ENCODE measurements around the gene CHD2.
"Not testable (repeated sequence)": the region's sequence is repeated elsewhere in the genome, so short reads cannot be mapped to it uniquely, and the experiment has no call there.

The CHD2 gene

DNA sequence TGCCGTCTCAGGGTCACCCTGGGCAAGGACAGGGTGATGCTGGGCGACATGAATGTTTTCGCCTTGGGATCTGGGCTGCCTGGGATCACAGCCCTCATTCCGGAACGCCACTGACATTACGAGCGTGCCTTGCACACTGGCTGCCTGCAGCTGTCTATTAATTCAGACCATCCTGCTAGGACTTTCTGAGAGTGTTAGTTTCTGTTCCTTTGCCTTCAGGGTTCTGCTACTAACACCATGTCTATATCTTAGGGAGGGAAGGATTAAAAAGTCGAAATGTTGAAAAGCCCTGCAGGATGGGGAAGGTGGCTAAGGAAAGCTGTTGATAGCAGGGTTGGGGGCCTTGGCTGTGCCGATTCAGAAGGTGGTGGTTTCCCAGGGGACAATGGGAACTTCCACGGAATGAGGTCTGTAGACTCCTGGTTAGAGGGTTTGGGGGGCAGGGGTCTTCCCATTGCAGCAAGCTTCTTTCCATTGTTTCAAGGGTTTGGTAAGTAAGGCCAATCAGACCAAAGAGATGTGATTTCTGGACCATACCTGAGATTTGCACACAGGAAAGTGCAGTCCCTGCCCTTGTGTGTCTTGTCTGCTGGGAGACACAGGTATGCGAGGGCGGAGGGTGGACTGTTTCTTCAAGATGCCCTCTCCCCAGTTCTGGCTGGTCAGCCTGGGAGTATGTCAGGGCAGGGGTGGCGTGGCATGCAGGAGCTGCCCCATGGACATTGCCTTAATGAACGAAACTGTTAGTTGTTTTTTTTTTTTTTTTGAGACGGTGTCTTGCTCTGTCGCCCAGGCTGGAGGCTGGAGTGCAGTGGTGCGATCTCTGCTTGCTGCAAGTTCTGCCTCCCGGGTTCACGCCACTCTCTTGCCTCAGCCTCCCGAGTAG lies 137.9 kb downstream of the CHD2 start:
- DNase-seq = no peak

DNA sequence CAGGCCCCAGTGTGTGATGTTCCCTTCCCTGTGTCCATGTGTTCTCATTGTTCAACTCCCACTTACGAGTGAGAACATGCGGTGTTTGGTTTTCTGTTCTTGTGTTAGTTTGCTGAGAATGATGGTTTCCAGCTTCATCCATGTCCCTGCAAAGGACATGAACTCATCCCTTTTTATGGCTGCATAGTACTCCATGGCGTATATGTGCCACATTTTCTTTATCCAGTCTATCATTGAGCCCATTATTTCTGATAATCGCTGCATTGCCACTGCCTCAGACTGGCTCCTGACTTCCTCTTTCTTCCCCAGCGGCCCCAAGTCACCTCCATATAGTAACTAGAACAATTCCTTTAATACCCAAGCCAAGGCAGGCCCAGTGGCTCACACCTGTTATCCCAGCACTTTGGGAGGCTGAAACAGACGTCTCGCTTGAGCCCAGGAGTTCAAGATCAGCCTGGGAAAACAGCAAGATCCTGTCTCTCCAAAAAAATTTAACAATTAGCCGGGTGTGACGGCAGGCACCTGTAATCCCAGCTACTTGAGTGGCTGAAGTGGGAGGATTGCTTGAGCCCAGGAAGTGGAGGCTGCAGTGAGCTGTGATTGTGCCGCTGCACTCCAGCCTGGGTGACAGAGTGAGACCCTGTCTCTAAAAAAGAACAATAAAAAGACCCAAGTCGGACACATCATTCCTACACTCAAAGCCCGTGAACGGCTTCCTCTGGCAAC lies 139.6 kb downstream of the CHD2 start:
- not testable (repeated sequence) for DNase-seq

DNA sequence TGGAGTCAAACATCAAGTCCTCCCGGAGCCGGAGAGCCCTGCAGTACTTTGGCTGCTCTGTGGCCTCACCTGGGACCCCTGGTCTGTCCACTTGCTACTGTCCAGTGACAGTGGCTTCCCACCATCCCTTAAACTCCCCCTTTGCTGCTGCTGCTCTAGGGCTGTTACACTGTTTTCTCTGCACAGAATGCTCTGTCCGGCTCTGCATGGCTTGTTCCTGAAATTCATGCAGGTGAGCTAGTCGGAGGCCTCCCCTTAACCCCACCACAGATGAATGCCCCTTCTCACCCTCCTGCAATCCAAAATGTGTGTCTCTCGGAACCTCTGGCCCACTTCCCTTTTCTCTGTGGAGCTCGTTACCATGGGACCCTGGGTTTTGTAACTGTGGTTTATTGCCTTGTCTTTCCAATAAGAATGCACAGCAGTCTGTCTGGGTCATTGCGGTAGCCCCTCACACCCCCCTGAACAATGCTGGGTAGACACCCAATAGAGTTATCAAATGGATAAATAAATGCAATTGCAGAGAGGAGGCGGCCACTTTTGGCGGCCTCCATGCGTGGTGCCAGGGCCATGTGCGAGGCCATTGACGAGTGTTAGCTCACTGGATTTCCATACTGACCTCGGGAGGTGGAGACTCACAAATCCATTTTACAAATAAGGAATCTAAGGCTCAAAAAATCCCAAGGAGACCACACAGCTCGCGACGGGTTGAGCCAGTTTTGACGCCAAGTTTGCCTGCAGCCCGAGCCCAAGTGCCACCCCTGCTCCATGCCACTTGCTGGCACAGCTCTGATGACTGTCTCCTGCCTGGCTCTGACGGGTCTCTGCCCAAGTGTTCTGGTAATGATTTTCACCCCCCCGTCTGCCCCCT lies 140.4 kb downstream of the CHD2 start:
- DNase-seq = peak; percentile 44

DNA sequence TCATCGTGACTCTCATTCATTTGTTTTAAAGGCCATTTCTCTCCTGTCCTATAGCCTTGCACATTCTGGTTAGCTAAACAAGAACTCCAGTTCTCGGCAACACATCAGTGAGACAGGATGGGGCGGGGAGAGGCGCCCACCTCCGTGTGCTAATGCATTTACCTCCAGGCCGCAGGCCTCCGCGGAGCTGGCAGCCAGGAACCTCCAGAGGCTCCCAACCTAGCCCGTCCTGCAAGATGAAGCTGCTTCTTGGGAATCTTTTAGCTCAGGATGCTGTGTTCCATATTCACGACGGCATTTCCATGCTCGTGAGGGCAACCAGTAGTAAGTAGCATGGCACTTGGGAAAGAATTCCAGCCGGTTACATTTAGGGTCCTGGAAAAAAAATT lies 141.0 kb downstream of the CHD2 start:
- peak; percentile 53 for DNase-seq

DNA sequence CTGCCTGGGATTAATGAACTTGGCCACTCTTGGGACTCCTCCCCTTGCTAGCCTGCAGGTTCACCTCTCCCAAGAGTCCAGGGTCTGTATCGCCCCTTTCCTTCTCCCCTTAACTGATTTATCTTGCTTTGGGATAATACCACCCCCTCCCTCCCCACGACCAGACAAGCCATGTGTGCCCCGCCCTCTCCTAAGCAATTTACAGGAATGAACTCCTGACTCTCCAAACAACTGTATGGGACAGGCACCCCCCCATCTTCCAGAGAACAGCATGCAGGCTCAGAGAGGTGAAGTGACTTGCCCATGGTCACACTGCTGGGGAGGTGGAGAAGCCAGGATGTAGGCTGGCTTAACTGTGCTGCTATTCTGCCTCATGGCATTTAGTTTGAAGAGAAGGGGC lies 142.1 kb downstream of the CHD2 start:
- no peak for DNase-seq

DNA sequence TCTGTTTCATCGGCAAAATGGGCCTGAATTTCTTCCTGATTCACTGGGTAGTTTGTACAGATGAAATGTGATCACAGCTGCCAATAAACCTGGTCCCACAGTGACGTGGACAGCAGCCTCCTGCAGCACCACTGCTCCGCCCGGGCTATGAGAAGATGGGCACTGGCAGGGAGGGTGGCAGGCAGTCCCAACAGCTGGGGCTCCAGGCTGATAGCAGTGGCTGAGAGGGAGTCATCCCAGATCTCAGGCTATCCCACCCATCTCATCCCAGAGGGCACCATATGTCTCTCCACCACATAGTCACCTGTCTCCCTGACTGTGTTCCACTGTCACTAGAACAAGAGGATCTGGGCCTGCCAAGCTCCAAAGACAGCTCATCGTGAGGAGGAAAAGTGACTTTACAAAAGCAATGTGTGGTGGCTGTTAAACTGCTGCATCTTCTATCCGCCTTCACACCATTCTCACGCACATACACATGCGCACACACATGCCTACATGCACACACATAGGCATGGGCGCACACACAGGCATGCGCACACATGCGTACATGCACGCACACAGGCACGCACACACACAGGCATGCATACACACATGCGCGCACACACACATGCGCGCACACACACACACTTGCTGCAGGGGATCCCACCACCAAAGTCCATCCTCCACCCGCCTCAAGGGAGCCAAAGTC lies 142.7 kb downstream of the CHD2 start:
- peak; percentile 43 for DNase-seq

DNA sequence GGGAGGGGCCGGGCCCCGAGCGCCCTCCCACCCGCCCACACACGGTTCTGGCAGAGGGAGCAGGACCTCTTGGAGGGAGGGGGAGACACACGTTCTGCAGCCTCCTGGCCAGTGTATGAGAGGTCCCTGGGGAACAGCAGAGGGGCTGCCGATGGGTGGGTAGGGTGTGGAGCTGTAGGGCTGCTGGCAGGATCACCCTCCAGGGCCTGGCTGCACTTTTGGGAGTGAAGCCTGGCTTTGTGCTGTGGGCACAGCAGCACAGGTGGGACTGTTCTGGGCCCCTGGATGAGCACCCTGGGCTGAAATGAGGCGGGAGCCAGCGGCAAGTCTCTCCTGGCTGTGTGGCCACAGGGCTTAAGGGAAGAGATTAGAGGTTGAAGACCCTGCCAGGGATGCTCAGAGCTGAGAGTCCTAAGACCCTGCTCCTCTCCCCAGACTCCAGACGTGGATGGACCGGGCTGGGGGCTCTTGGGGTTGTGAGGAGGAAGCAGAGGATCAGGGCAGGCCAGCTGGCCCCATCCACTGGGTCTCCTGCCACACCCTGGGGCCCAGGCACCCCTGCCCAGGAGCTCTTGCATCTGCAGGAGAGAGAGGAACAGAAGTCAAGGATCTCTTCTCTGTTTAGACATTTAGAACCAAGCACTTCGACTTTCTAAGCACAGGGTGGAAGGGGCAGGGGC lies 143.6 kb downstream of the CHD2 start:
- peak; percentile 41 for DNase-seq

DNA sequence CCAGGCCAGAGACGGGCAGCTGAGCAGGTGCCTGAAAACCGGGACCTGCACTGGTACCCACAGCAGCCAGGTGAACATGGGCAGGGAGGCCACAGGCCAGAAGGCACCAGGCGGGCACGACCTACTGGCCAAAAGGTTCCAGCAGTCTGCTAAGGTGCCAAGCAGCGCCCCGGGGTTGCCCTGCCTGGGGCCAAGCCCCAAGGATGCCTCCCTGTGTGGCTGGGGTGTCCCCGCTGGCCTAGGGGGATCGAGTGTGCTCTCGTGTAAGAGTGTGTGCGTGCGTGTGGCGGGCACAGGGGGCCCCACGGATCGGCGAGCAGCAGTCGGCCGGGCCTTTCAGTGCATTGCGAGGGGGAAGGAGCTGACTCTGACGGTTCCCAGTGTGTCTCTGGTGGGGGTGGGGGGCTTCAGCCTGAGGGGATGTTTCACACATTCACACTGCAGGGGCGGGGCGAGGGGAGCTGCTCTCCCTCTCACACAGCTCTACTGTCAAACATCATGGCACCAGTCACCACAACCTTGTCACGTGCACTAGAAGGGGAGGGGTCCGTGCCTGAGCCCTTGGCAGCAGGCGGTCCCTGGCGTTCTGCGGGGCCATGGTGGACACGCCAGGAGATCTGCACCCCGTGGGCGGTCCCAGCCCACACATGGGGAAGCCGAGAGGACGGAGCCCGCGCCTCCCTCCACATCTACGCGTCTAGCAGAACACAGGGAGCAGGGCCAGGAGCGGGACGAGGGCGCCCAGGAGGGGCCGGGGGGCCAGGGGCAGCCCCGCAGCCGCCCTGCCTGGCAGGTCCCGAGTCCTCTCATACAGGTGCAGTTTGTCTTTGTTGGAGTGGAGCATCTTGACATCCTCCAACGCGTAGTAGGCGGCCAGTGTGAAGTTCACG lies 144.4 kb downstream of the CHD2 start:
- peak; percentile 46 for DNase-seq

DNA sequence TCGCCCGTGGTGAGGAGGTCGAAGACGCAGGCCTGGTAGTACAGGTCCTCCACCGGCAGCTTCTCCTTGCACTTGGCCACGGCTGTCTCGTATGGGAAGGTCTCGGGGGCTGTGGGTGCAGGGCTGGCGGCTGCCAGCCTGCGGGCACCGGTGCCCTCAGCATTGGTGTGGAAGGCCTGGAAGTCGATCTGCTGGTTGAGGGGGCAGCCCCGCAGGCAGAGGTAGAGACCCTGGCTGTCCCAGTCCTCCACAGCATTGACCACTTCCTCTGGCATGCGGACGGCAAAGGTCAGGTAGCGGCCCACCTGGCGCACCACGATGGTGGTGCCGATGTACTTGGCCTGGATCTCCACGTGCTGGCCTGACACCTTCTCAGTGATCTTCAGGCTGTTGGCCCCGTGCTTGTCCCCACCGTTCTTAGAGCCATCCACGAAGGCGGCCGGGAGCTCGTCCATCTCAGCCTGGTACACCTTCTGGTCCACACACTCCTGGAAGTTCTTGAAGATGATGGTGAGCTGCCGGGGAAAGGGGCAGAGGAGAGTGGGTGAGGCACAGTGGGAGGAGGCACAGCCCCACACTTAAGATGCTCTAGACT lies 145.2 kb downstream of the CHD2 start:
- no peak for DNase-seq

DNA sequence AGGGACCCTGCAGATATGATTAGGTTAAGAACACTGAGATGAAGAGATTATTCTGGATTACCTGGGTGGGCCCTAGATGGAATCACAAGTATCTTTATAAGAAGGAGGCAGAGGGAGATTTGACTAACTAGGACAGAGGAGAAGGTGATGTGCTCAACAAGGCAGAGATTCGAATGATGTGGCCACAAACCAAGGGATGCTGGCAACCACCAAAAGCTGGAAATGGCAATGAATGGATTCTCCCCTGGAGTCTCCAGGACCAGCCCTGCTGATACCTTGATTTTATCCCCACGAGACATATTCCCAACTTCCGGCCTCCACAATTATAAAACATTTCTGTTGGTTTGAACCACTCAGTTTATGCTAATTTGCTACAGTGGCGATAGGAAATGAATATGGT lies 146.0 kb downstream of the CHD2 start:
- no peak for DNase-seq

DNA sequence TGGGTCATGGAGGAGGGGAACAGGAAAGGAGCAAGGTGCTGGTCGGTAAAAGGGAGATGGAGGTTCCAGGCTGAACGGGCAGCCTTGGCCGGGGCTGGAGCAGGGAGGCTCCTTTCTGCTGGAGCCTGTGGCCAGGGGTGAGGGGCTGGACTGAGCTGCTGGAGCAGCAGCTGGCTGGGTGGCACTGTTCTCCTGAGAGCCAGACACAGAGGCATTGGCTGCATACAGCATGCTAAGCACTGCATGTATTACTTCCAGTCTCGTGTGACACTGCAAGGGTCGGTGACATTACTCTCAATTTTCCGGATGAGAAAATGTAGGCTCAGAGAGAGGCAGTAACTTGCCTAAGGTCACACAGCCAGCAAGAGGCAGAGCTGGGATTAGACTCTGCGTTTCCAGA lies 146.6 kb downstream of the CHD2 start:
- no peak for DNase-seq

DNA sequence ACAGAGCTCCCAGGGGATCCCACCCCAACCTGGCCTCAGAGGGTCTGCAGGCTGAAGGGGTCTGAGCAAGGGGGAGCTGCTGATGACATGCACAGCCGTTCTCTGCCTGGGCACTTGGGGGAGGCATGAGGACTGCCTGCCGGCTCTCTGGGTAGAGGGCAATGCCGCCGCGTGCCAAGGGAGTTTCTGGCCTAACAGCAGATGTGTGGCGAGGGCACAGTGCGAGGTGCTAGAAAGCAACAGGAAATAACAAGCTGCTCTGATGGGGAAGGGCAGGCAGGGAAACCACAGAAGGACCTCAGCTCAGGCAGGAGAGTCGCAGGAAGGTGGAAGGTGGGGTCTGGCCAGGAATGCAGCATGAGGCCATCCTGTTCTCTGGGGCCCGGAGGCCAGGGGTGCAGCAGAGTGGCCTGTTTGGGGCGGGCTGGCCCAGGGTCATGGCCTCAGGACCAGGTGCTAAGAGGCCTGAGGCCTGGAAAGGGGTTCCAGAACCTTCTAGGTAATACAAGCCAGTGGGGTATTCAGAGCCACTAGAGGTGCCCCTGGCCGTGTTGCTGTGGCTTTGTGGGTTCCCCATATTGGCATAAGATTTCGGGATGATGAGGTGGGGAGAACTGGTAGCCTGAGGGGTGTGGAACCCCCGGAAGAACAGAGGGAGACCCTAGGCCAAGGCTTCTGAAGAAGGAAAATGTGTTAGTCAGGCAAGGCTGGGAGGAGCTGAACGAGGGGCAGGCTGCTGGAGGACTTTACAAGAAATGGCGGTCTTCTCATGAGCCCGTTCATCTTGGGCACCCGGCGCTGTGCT lies 147.7 kb downstream of the CHD2 start:
- DNase-seq = no peak

DNA sequence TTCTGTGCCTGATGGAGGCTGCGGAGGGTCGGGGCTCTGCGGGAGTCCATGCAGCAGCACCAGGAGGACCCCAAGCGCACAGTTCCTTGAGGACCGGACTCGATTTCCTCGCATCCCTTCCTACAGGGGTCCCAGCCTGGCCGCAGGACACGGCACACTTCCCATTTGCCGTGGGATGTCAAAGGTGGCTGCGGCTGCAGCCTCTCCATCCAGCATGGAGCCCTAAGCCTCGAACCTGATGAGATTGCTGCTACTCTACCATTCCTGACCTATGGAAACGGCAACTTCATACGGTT lies 148.2 kb downstream of the CHD2 start:
- DNase-seq = no peak

DNA sequence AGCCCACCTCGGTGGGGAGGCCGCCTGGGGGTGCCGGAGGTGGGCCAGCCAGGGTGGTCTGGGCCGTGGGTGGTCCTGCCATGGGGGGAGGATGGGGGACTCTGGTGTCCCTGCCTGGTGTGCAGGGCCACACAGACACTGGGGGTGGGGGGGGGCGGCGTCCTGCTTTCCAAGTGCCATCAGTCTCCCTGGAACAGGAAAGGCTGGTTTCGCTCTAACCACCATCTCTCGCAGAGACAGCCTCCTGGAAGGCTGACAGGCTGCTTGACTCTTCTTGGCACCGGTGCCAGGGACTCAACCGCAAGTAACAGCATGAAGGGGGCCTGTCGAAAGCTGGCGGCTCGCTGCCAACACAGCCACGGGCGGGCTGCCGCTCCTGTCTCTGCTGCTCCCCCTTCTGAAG lies 148.6 kb downstream of the CHD2 start:
- no peak for DNase-seq

DNA sequence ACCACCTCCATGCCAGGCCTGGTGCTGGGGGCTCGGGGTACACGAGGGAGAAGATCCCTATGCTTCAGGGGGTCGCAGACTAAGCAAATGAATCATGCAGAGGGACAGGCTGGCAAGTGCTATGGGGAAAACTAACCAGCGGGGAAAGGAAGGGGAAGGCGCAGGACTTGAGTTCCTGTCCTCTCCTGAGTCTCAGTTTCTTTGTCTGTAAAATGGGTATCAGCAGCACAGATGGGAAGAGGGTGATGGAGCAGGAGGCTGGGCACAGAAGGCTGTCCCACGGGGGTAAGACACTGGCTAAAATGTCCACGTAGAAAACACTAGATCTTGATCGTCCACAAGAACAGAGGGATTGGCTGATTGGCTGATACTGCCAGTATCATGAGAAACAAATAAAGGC lies 149.1 kb downstream of the CHD2 start:
- DNase-seq = no peak

DNA sequence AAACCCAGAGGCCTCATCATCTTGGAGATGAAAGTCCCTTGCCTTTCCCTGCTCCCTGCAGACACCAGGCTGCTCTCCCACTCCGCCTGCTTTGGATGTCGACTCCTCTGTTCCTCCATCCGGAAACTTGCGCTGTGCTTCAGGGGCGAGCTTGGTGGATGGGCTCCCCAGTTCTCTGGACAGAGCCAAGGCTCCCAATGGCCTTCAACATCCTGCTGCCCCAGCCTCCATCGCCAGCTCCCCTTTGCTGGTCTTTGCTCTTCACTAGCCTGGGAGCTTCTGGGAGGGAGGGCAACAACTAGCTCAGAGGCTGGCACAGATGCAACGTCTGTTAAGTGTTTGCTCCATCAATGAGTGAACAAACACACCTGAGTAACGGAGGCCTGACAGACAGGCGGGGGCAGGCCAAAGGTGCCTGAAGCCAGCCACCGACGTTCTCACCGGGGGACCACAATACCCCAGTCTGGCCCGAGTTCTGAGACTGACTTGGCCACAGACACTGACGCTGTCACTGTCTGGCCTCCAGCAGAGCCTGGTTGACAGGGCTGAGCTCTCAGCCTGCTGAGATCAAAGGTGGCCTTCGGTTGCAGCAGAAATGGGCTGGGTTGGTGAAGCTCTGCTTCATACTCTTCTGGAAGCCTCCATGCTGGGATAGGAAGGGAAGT lies 149.9 kb downstream of the CHD2 start:
- no peak for DNase-seq

DNA sequence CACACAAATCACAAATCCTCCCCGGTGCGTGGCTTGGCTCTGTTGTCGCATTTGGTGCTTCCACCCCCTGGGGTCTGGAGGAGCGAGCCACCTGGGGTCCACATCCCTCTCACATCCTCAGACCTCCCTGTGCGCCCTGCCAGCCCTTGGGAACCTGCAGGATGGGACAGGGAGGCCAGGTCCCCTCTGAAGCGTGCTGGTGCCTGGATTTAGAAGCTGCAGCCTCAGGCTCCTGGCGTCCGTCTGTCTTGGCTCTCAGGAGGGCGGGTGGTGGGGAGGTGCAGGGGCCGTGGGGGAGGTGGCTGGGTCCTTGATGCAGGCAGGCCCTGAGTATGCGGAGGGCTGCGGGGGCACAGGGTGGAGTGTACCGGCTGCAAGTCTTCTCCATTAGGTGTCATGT lies 150.5 kb downstream of the CHD2 start:
- DNase-seq = no peak

DNA sequence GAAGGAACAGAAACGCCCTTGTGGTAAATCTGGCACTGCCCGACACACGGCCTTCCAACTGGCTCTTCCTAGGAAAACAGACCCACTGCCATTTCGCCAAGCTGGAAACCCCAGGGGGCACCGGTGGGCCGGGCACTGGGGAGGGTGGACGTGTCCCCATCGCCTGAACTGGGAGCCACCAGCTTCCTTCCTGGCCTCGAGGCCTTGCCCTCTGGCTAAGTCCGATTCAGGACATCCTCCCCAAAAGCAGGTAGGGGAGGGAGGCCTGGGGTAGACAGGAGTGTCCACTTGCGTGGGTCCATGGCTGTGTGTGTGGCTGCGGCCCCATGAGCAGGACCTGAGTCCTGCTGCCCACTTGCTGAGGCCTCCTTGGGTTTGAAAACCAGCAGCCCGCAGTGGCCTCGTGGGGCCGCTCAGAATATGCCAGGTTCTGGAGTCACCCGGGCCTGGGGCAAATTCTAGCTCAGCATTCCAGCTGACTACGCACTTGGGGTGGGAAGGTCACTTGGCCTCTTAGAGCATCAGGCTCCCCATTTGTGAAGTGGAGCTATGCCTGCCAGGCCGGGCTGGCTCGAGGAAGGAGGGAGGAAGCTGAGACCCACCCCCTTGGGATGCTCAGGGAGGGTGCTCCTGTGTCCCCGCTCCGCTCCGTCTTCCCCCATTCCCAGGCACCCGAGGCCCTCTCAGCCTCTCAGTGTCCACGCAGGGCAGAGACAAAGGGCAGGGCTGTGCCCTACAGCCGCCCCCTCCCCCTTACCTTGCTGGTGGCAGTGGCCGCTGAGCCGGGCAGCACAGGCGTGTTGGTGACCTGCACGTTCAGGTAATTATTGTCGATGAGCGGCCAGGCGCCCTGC lies 151.3 kb downstream of the CHD2 start:
- DNase-seq = no peak

Measured in islet precursor cell (in vitro differentiated cells).